GM12891 (cell line): ENCODE data around the gene STARD10.

Source experiments
- POLR2A ChIP-seq: IDR thresholded peaks from 2 replicates; pipeline ENCODE4 v1.6.1; 2011; ENCODE audit warnings: low read depth, low read length, control low read depth
- POLR2AphosphoS5 ChIP-seq: IDR thresholded peaks from 2 replicates; pipeline ENCODE4 v1.6.1; 2011; ENCODE audit warnings: low read depth, low read length, control low read depth
- POU2F2 ChIP-seq: IDR thresholded peaks from 2 replicates; pipeline ENCODE4 v1.6.1; 2011; ENCODE audit warnings: low read depth, mild to moderate bottlenecking, control low read depth, low read length, moderate library complexity
- SPI1 ChIP-seq: IDR thresholded peaks from 2 replicates; pipeline ENCODE4 v1.6.1; 2011; ENCODE audit warnings: low read depth, low read length, control low read depth
- TAF1 ChIP-seq: IDR thresholded peaks from 2 replicates; pipeline ENCODE4 v1.6.1; 2011; ENCODE audit warnings: low read depth, low read length, control low read depth

GRCh38 chr11:72723508-72723907, 70.3 kb downstream of the STARD10 start:
- TF ChIP-seq POLR2A, result no peak
- no peak for TF ChIP-seq POLR2AphosphoS5
- TF ChIP-seq TAF1, result no peak
- no peak for TF ChIP-seq POU2F2
- TF ChIP-seq SPI1, result no peak
